Renal cortex interstitium (tissue), 11 donors: ENCODE data around the gene ZNF774. TPM values are rescaled to one million over a fixed set of nuclear protein-coding genes. Genes with fewer than 3 reads are reported as not detected.
"Not testable (repeated sequence)": the region's sequence is repeated elsewhere in the genome, so short reads cannot be mapped to it uniquely, and the experiment has no call there.

ENCODE experiments used
- DNase-seq, 11 donors: peaks; one replicate each; pipeline ENCODE4 v3.0.0-alpha.2; 2013; ENCODE audit warnings: low read depth in 9 of 11, low spot score in 4 of 11; ENCODE audit errors: extremely low read depth in 1 of 11
- polyA plus RNA-seq, 3 donors: library from polyadenylated mRNA; unstranded; fragments of 120-200 nt; gene quantifications; one replicate each; pipeline ENCODE4 v1.2.1, GENCODE V29; 2013; ENCODE audit not compliant: insufficient read length in 3 of 3

The ZNF774 gene
- polyA plus RNA-seq, 3 donors = 4.0 to 5.1 (median 4.6) TPM

GRCh38 chr15:90338532-90338931, 13.6 kb upstream of the ZNF774 start:
- DNase-seq = no peak

- DNase-seq = no peak
Observed at GRCh38 chr15:90340345-90340744, 11.7 kb upstream of the ZNF774 start.

GRCh38 chr15:90343302-90343790, 8.7 kb upstream of the ZNF774 start:
- DNase-seq = no peak

- DNase-seq = no peak
Observed at GRCh38 chr15:90344662-90345061, 7.4 kb upstream of the ZNF774 start.

GRCh38 chr15:90345857-90346256, 6.2 kb upstream of the ZNF774 start:
- DNase-seq = no peak

- DNase-seq = not testable (repeated sequence)
Observed at GRCh38 chr15:90347431-90348065, 4.5 kb upstream of the ZNF774 start.

GRCh38 chr15:90348456-90348855, 3.6 kb upstream of the ZNF774 start:
- DNase-seq = no peak

- no peak for DNase-seq
Observed at GRCh38 chr15:90349072-90349471, 3.0 kb upstream of the ZNF774 start.

GRCh38 chr15:90349821-90350220, 2.3 kb upstream of the ZNF774 start:
- DNase-seq = no peak

GRCh38 chr15:90351479-90352106, 491 bp upstream of the ZNF774 start:
- peak in 1 of 11 donors; percentile 38 for DNase-seq

- DNase-seq = no peak
Observed at GRCh38 chr15:90354986-90355385, 2.9 kb downstream of the ZNF774 start.

- DNase-seq = no peak
Observed at GRCh38 chr15:90358124-90359033, 6.3 kb downstream of the ZNF774 start.

GRCh38 chr15:90360746-90361145, 8.7 kb downstream of the ZNF774 start:
- DNase-seq = no peak

GRCh38 chr15:90362936-90363212, 10.8 kb downstream of the ZNF774 start:
- no peak for DNase-seq

GRCh38 chr15:90364251-90364650, 12.2 kb downstream of the ZNF774 start:
- no peak for DNase-seq

GRCh38 chr15:90365414-90366055, 13.5 kb downstream of the ZNF774 start:
- no peak for DNase-seq

- DNase-seq = no peak
Observed at GRCh38 chr15:90367576-90367975, 15.5 kb downstream of the ZNF774 start.

- no peak for DNase-seq
Observed at GRCh38 chr15:90375071-90375470, 23.0 kb downstream of the ZNF774 start.

- DNase-seq = no peak
Observed at GRCh38 chr15:90376789-90377188, 24.7 kb downstream of the ZNF774 start.

- no peak for DNase-seq
Observed at GRCh38 chr15:90379263-90379662, 27.2 kb downstream of the ZNF774 start.
